ENCODE data around the gene TRMT5.

Gene TRMT5, protein sequence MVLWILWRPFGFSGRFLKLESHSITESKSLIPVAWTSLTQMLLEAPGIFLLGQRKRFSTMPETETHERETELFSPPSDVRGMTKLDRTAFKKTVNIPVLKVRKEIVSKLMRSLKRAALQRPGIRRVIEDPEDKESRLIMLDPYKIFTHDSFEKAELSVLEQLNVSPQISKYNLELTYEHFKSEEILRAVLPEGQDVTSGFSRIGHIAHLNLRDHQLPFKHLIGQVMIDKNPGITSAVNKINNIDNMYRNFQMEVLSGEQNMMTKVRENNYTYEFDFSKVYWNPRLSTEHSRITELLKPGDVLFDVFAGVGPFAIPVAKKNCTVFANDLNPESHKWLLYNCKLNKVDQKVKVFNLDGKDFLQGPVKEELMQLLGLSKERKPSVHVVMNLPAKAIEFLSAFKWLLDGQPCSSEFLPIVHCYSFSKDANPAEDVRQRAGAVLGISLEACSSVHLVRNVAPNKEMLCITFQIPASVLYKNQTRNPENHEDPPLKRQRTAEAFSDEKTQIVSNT

GRCh38 chr14:60980811-60981632, at the start of gene TRMT5, which contains the start of gene SLC38A6:
Gene TRMT5 (minus strand): TSS chr14:60981079. CDS start chr14:60980973, 106 bp downstream.
Gene SLC38A6 (plus strand): TSS chr14:60981245. CDS start chr14:60981278, 33 bp downstream.
- DNase-seq, result peak; percentile 46

DNA sequence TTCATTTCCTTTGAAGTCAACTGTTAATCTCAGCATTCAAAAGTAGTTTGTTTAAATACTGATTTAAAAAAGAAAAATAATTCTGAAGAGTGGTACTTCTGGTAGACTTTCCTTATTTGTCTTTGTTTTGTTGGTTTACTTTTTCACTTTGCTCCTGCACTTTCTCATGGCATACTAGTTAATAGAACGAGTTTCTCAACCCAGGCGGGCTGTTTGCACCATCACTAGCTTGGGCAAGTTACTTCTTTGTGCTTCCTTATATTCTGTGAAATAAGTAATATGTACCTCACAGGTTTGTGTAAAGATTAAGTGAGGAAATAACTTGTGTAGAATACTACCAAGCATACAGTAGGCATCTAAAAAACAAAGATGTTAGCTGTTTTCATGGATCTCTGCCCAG, 45.6 kb upstream of the TRMT5 start:
- no peak for DNase-seq

- no peak for DNase-seq
Measured at GRCh38 chr14:61025251-61026223, 44.7 kb upstream of the TRMT5 start.

GRCh38 chr14:61019537-61019936, 38.7 kb upstream of the TRMT5 start:
- no peak for DNase-seq

DNA sequence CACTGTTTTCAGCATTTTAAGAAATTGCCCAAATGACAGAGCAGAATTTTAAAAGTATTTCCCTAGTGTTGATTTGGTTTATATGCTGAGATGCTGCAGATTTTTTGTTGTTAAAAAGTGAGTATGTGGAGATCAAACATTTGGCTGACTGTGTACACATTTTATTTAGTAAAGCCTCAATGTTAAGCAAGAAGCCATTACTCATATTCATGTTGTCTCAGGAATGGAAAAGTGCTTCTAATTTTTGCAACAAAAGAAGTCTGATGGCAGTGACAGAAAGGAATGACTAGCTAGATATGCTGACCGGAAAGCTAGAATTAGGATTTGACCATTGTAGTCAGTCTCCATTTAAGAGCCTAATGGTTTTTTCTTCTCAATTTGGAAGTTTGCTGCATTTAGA, 22.7 kb upstream of the TRMT5 start:
- no peak for DNase-seq

DNA sequence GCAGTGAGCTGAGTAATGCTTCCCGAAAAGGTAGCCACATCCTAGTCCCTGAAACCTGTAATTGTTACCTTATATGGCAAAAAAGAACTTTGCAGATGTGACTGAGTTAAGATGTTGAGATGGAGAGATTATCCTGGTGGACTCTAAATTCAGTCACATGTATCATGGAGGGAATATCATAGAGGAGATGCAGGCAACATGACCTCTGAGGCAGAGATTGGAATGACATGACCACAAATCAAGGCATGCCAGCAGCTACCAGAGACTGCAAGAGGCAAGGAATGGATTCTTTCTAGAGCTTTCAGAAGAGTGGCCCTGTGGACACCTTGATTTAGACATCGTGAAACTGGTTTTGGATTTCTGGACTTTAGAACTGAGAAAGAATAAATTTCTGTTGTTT, 18.7 kb upstream of the TRMT5 start:
- no peak for DNase-seq

- no peak for DNase-seq
Measured at GRCh38 chr14:60998617-60999016, 17.7 kb upstream of the TRMT5 start.

DNA sequence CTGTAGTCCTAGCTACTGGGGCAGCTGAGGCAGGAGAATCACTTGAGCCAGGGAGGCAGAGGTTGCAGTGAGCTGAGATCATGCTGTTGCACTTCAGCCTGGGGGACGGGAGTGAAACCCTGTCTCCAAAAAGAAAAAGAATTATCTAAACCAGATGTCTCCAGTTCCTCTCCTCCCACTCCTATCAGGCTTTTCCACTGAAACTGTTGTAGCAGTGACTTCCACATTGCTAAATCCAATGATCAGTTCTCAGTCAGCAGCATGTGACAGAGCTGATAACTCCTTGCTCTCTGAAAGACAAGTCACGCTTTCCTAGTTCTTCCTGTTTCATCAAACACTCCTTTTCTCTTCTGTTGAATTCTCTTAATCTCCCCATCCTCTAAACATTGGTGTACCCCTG, 8.7 kb upstream of the TRMT5 start:
- DNase-seq, result no peak

- DNase-seq, result no peak
Measured at GRCh38 chr14:60986500-60986899, 5.6 kb upstream of the TRMT5 start.

GRCh38 chr14:60984196-60984595, 3.3 kb upstream of the TRMT5 start:
- no peak for DNase-seq

- no peak for DNase-seq
Measured at GRCh38 chr14:60981633-60982455, 965 bp upstream of the TRMT5 start.

GRCh38 chr14:60977847-60978246, 3.0 kb downstream of the TRMT5 start:
- DNase-seq, result no peak

- DNase-seq, result no peak
Measured at GRCh38 chr14:60975551-60975950, 5.3 kb downstream of the TRMT5 start.

DNA sequence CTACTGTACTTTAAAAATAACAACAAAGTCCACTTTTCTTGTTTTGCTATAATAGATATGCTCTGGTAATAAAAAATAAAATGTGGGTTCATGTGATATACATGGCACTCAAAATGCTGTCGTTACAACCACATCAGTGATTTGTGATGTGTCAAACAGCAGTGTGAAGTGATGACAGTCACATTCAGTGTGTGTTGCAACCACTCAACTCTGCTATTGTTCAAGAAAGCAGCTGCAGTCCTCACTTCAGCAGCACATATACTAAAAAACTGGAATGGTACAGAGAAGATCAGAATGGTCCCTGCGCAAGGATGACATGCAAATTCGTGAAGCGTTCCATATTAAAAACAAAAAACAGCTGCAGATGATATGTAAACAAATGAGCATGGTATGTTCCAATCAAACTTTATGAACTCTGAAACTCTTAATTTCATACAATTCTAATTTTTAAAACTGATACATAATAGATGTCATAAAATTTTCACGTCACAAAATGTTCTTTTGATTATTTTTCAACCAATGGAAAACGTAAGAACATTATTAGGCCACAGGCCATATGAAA, 6.7 kb downstream of the TRMT5 start:
- DNase-seq, result no peak

DNA sequence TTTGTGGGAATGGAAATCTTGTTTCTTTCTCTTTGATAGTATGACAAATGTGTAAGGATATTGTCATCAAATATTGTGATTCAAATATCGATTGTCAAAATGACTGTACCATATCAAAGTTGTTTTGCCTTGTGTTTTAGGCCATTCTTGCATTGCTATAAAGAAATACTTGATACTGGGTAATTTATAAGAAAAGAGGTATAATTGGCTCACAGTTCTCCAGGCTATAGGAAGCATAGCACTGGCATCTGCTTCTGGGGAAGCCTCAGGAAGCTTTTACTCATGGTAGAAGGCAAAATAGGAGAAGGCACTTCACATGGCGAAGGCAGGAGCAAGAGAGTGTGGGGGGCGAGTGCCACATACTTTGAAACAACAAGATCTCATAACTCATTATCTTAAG, 7.8 kb downstream of the TRMT5 start:
- no peak for DNase-seq

- DNase-seq, result no peak
Measured at GRCh38 chr14:60972295-60972694, 8.6 kb downstream of the TRMT5 start.

GRCh38 chr14:60971271-60971670, 9.6 kb downstream of the TRMT5 start:
- DNase-seq, result no peak

DNA sequence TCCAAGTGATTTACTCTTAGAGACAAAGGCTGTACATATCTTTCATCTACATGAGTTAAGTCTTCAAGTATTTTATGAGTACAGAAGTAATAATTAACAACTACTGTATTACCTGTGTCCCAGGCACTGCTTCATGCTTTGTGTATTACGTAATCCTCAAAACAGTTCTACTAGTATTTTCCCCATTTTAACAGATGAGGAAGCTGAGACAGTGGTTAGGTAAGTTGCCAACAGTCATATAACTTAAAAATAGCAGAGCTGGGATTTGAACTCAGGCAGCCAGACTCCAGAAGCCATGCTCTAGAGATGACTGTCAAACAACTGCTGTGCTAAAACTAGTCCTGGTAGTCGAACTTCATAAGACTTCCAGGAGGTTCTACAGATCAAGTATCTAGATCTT, 10.7 kb downstream of the TRMT5 start:
- no peak for DNase-seq

DNA sequence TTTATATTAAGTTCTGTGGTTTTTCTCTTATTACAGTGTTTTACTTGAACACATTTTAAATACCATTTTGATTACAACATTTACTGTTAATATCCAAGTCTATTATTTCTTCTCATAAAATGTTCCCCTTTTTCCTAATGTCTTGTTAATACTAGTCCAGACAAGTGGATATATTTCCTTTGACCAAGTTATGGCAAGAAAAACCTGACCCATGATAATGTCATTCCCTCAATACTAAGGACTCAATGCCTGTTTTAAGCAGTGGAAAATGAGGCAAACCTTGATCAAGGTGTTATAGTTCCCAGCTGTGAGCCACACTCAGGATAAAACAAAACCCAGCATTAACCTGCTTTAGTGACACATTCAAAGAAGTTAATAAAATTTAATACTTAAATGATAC, 12.2 kb downstream of the TRMT5 start:
- DNase-seq, result no peak

DNA sequence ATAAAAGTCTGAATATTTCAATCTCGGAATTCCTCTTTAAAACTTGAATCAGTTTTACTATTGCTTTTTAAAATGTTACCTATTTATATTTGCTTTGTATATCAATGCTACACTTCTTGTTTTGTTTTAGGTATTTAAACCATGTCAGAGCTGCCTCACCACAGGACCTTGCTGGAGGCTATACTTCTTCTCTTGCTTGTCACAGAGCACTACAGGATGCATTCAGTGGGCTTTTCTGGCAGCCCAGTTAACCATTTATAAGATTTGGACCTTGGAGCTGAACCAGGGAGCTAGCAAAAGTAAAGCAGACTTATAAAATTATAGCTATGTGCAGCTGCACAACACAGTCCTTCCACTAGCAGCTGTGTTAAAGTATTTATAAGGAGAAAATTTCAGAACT, 12.8 kb downstream of the TRMT5 start:
- DNase-seq, result no peak

DNA sequence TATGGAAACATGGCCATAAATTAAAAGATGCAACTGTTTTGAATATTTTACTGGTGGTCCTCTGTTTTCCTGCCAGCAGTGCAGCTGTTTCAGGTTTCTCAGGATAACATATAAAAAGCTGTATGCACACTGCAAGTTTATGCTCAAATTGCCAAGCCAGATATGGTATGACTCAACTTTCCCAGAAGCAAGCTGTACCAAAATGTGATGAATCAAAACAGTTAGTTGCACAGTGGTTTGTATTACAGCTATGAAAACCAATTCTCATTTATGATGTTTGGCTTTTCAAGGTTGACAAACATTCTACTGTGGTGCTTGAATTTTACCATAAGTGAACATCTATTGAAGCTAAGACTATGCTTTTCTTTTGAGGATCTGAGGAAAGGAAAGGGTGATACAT, 15.5 kb downstream of the TRMT5 start:
- no peak for DNase-seq

Measured in SIG-M5 (cell line).